ENCODE measurements around the gene HSPH1. TPM values are rescaled to one million over a fixed set of nuclear protein-coding genes. Genes with fewer than 3 reads are reported as not detected.

Gene HSPH1
- polyA plus RNA-seq, 1 donor from 2014 or later, result 112 TPM

- Histone ChIP-seq H3K79me2 (replicated peaks; ENCODE audit: insufficient read depth, low read length) (no peaks in the 10 kb centered on the region), H3K27me3 (ENCODE audit: insufficient read depth, low read depth, low read length) (no peaks in the 10 kb centered on the region), H3K27ac (ENCODE audit: low read length) (no peak overlapping the region), H3K9me2 (ENCODE audit: insufficient read depth, low read length) (no peaks in the 10 kb centered on the region), H3K36me3 (ENCODE audit: insufficient read depth, low read length) (no peaks in the 10 kb centered on the region), H3K9ac (ENCODE audit: low read length) (no peak overlapping the region), H3F3A (ENCODE audit: insufficient read depth, low read length, poor library complexity, severe bottlenecking) (no peaks in the 10 kb centered on the region), H3K9me3 (ENCODE audit: low read length) (no peaks in the 10 kb centered on the region), H3K4me2 (ENCODE audit: low read length) (no peak overlapping the region), H2AFZ (ENCODE audit: low read depth, low read length) (no peak overlapping the region), H3K4me3 (ENCODE audit: low read length) (no peak overlapping the region), H4K20me1 (ENCODE audit: insufficient read depth) (no peaks in the 10 kb centered on the region)
- TF ChIP-seq POLR2AphosphoS5 (IDR thresholded peaks at IDR 0.05) (no peak), EZH2 (IDR thresholded peaks at IDR 0.05; ENCODE audit: borderline replicate concordance, insufficient read depth, low read length, poor library complexity, severe bottlenecking) (no peak), TAF1 (IDR thresholded peaks at IDR 0.05; ENCODE audit: low read depth) (no peak), REST (IDR thresholded peaks at IDR 0.05; ENCODE audit: borderline replicate concordance) (no peak)
Measured at GRCh38 chr13:31105020-31105795, 56.5 kb downstream of the HSPH1 start.

- no peak overlapping the region for H3K27ac ChIP-seq (ENCODE audit: low read length)
- no peaks in the 10 kb centered on the region for H4K20me1 ChIP-seq (ENCODE audit: insufficient read depth)
- no peaks in the 10 kb centered on the region for H3F3A ChIP-seq (ENCODE audit: insufficient read depth, low read length, poor library complexity, severe bottlenecking)
- no peaks in the 10 kb centered on the region for H3K36me3 ChIP-seq (ENCODE audit: insufficient read depth, low read length)
- no peak overlapping the region for H3K4me3 ChIP-seq (ENCODE audit: low read length)
- no peaks in the 10 kb centered on the region for H3K9me2 ChIP-seq (ENCODE audit: insufficient read depth, low read length)
- no peak for TF ChIP-seq EP300 (conservative IDR thresholded peaks at IDR 0.05; ENCODE audit: poor library complexity, severe bottlenecking)
- TF ChIP-seq RAD21 (conservative IDR thresholded peaks at IDR 0.05), result no peak
- no peak for TF ChIP-seq POLR2AphosphoS5 (IDR thresholded peaks at IDR 0.05)
- TF ChIP-seq MXI1 (conservative IDR thresholded peaks at IDR 0.05; ENCODE audit: poor library complexity, severe bottlenecking), result no peak
- no peak for TF ChIP-seq EZH2 (IDR thresholded peaks at IDR 0.05; ENCODE audit: borderline replicate concordance, insufficient read depth, low read length, poor library complexity, severe bottlenecking)
- TF ChIP-seq SMC3 (conservative IDR thresholded peaks at IDR 0.05; ENCODE audit: poor library complexity), result no peak
- TF ChIP-seq CTCF (IDR thresholded peaks at IDR 0.05; ENCODE audit: poor library complexity, severe bottlenecking), result no peak
- no peaks in the 10 kb centered on the region for H3K9me3 ChIP-seq (ENCODE audit: low read length)
- H2AFZ ChIP-seq (ENCODE audit: low read depth, low read length), result no peak overlapping the region
- H3K9ac ChIP-seq (ENCODE audit: low read length), result no peak overlapping the region
- no peaks in the 10 kb centered on the region for H3K27me3 ChIP-seq (ENCODE audit: insufficient read depth, low read depth, low read length)
- no peaks in the 10 kb centered on the region for H3K79me2 ChIP-seq (replicated peaks; ENCODE audit: insufficient read depth, low read length)
- no peak overlapping the region for H3K4me2 ChIP-seq (ENCODE audit: low read length)
Measured at GRCh38 chr13:31102905-31103304, 58.8 kb downstream of the HSPH1 start.

All from neural cell (in vitro differentiated cells).